HCT116 (cell line): ENCODE results near the gene OASL. TPM values are rescaled to one million over a fixed set of nuclear protein-coding genes. Genes with fewer than 3 reads are reported as not detected.
"Not testable (repeated sequence)": the region's sequence is repeated elsewhere in the genome, so short reads cannot be mapped to it uniquely, and the experiment has no call there.

ENCODE experiments used
- ATAC-seq: fragments of 200-7000 bp; cut with Tn5 transposase; 2 replicates; pipeline ENCODE4 v1.9.1; 2020; ENCODE audit warnings: mild to moderate bottlenecking, moderate library complexity
- BruUV-seq: library from RNA; stranded (reverse); fragments of 400-500 nt; replicated peaks from 2 replicates; lab custom pipeline; 2021; lab: Mats Ljungman, UMichigan
- CTCF ChIA-PET: fragments of 300-600 bp; sonication (Branson Sonifier 250); formaldehyde crosslinking; loops from one replicate; lab custom pipeline; 2021; ENCODE audit warnings: antibody characterized with exemption; lab: Charles Lee
- POLR2A ChIA-PET: fragments of 300-600, 350-600 bp; sonication (Branson Sonifier 250); formaldehyde crosslinking; loops from one replicate; lab custom pipeline; 2021; ENCODE audit warnings: antibody characterized with exemption; lab: Charles Lee
- RAD21 ChIA-PET, 2 experiments: fragments of 300-600 bp; sonication (Branson Sonifier 250); formaldehyde crosslinking; loops; one replicate each; lab custom pipeline; 2023; ENCODE audit warnings: low total read pairs in 2 of 2; ENCODE audit not compliant: uncharacterized antibody in 2 of 2, unreplicated experiment in 2 of 2, low non-redundant PET in 1 of 2; lab: Charles Lee
- DNase-seq: peaks from one replicate; pipeline ENCODE4 v3.0.0-alpha.2; 2010; ENCODE audit warnings: low read depth, low spot score
- H2AFZ ChIP-seq: fragments of 200-600 bp; shearing (Covaris generic), sonication (generic); 2 replicates; pipeline ENCODE4 v1.6.1; 2017; ENCODE audit warnings: low read depth, mixed run types, mixed read lengths, antibody characterized with exemption, low read length; ENCODE audit not compliant: poor library complexity, severe bottlenecking
- H3K27ac ChIP-seq: 2 replicates; pipeline ENCODE4 v1.5.1; 2012; ENCODE audit warnings: low read depth, low read length
- H3K27me3 ChIP-seq: fragments of 200-600 bp; sonication (generic); 2 replicates; pipeline ENCODE4 v1.6.1; 2016; ENCODE audit warnings: mixed run types, low read length, mixed read lengths; ENCODE audit not compliant: insufficient read depth
- H3K36me3 ChIP-seq, 2 experiments: fragments of 200-500 bp in 1 of 2; fragments of 200-600 bp in 1 of 2; sonication (Bioruptor generic) in 1 of 2; sonication (generic) in 1 of 2; 2 replicates each; pipeline versions ENCODE4 v1.5.1 to v1.6.1; 2014 to 2016; ENCODE audit warnings: low read length in 2 of 2, inconsistent platforms in 1 of 2, mixed read lengths in 1 of 2, mixed run types in 1 of 2; ENCODE audit not compliant: insufficient read depth in 2 of 2, control insufficient read depth in 1 of 2
- H3K4me1 ChIP-seq, 2 experiments: fragments of 200-600 bp in 1 of 2; sonication (generic) in 1 of 2; 2 replicates each; pipeline versions ENCODE4 v1.5.1 to v1.6.1; 2012 to 2017; ENCODE audit warnings: low read length in 2 of 2, inconsistent platforms in 1 of 2, mild to moderate bottlenecking in 1 of 2, mixed read lengths in 1 of 2, mixed run types in 1 of 2, moderate library complexity in 1 of 2; ENCODE audit not compliant: insufficient read depth in 2 of 2, control insufficient read depth in 1 of 2
- H3K4me2 ChIP-seq: fragments of 200-600 bp; sonication (generic); 2 replicates; pipeline ENCODE4 v1.6.1; 2017; ENCODE audit warnings: mixed run types, low read length, mixed read lengths
- H3K4me3 ChIP-seq, 2 experiments: fragments of 200-600 bp in 1 of 2; sonication (generic) in 1 of 2; replicated peaks in 1 of 2; 2 replicates each; pipeline ENCODE4 v1.5.1; 2011 to 2016; ENCODE audit warnings: low read length in 2 of 2, control low read depth in 1 of 2, low read depth in 1 of 2, mild to moderate bottlenecking in 1 of 2, mixed read lengths in 1 of 2, mixed run types in 1 of 2
- H3K79me2 ChIP-seq: fragments of 200-600 bp; sonication (generic); 2 replicates; pipeline ENCODE4 v1.6.1; 2017; ENCODE audit warnings: mild to moderate bottlenecking, mixed run types, low read length, moderate library complexity, mixed read lengths; ENCODE audit not compliant: insufficient read depth
- H3K9ac ChIP-seq: fragments of 200-600 bp; sonication (generic); 2 replicates; pipeline ENCODE4 v1.6.1; 2016; ENCODE audit warnings: low read length, mixed read lengths
- H3K9me2 ChIP-seq: fragments of 200-600 bp; sonication (generic), shearing (Covaris generic); 2 replicates; pipeline ENCODE4 v1.6.1; 2017; ENCODE audit warnings: mixed run types, mild to moderate bottlenecking, moderate library complexity; ENCODE audit not compliant: insufficient read depth
- H3K9me3 ChIP-seq, 2 experiments: fragments of 200-500 bp in 1 of 2; fragments of 200-600 bp in 1 of 2; sonication (Bioruptor generic) in 1 of 2; sonication (generic) in 1 of 2; 2 replicates each; pipeline ENCODE4 v1.6.1; 2014 to 2017; ENCODE audit warnings: low read length in 2 of 2, mixed read lengths in 2 of 2, inconsistent platforms in 1 of 2, low read depth in 1 of 2, mild to moderate bottlenecking in 1 of 2, mixed run types in 1 of 2, moderate library complexity in 1 of 2; ENCODE audit not compliant: control insufficient read depth in 1 of 2, insufficient read depth in 1 of 2
- H4K20me1 ChIP-seq: fragments of 200-600 bp; sonication (generic), shearing (Covaris generic); 2 replicates; pipeline ENCODE4 v1.6.1; 2017; ENCODE audit warnings: mixed run types, mild to moderate bottlenecking, moderate library complexity; ENCODE audit not compliant: insufficient read depth
- EGR1 ChIP-seq: IDR thresholded peaks from 2 replicates; pipeline ENCODE4 v1.6.1; 2012; ENCODE audit warnings: low read depth
- ELF1 ChIP-seq: IDR thresholded peaks from 2 replicates; pipeline ENCODE4 v1.6.1; 2012; ENCODE audit warnings: low read depth, borderline replicate concordance
- FOSL1 ChIP-seq: IDR thresholded peaks from 2 replicates; pipeline ENCODE4 v1.6.1; 2012; ENCODE audit warnings: low read depth
- POLR2A ChIP-seq: IDR thresholded peaks from 2 replicates; pipeline ENCODE4 v1.7.0; 2011; ENCODE audit warnings: borderline replicate concordance; ENCODE audit not compliant: insufficient read depth, insufficient read length; ENCODE audit errors: extremely low read depth
- POLR2AphosphoS5 ChIP-seq: IDR thresholded peaks from 2 replicates; pipeline ENCODE4 v1.6.1; 2011; ENCODE audit warnings: mild to moderate bottlenecking, low read depth, low read length, moderate library complexity
- RAD21 ChIP-seq: IDR thresholded peaks from 2 replicates; pipeline ENCODE4 v1.6.1; 2012; ENCODE audit warnings: low read depth, mild to moderate bottlenecking
- SIN3A ChIP-seq: IDR thresholded peaks from 2 replicates; pipeline ENCODE4 v1.6.1; 2012; ENCODE audit warnings: low read depth
- SP1 ChIP-seq: IDR thresholded peaks from 2 replicates; pipeline ENCODE4 v1.6.1; 2012; ENCODE audit warnings: low read depth
- YY1 ChIP-seq: IDR thresholded peaks from 2 replicates; pipeline ENCODE4 v1.6.1; 2011; ENCODE audit warnings: low read length, low read depth, moderate library complexity, mild to moderate bottlenecking; ENCODE audit not compliant: insufficient replicate concordance; ENCODE audit errors: extremely low read depth
- intact Hi-C: fragments of 100-400 bp; cut with micrococcal nuclease; formaldehyde crosslinking; loops from 2 replicates; pipeline ENCODE4 v1.10.0; 2022
- total RNA-seq: library from RNA; stranded (reverse); gene quantifications from one replicate; pipeline ENCODE4 v1.2.1, GENCODE V29; 2021; ENCODE audit not compliant: unreplicated experiment
- TF ChIP-seq, protein P1 (sequence below): IDR thresholded peaks from 2 replicates; pipeline ENCODE4 v1.6.1; 2012
- TF ChIP-seq, protein P2 (sequence below): IDR thresholded peaks from 2 replicates; pipeline ENCODE4 v1.6.1; 2012
- TF ChIP-seq, protein P3 (sequence below), 3 experiments: fragments of 200-600 bp in 1 of 3; sonication (generic) in 1 of 3; IDR thresholded peaks in 2 of 3; conservative IDR thresholded peaks in 1 of 3; 2 replicates each; pipeline ENCODE4 v1.5.1; 2012 to 2017; ENCODE audit warnings: low read depth in 2 of 3, low read length in 2 of 3, antibody characterized with exemption in 1 of 3, borderline replicate concordance in 1 of 3, control low read depth in 1 of 3, mild to moderate bottlenecking in 1 of 3, mixed read lengths in 1 of 3, mixed run types in 1 of 3, moderate library complexity in 1 of 3; ENCODE audit not compliant: insufficient read depth in 1 of 3
- TF ChIP-seq, protein P4 (sequence below): IDR thresholded peaks from 2 replicates; pipeline ENCODE4 v1.6.1; 2012; ENCODE audit warnings: low read depth

Gene OASL
- total RNA-seq, 1 experiment from 2014 or later = 4.1 TPM

- H4K20me1 ChIP-seq = no peaks in the 10 kb centered on the region
- H3K9me2 ChIP-seq = no peaks in the 10 kb centered on the region
- ChIA-PET CTCF (no interaction called here), POLR2A (no interaction called here)
- H3K27me3 ChIP-seq = no peaks in the 10 kb centered on the region
- H3K4me1 ChIP-seq = peaks cover 1 to 8% of the 10 kb centered on the region in 2 experiments; a peak in 3 of 4 replicates
- no peak for DNase-seq
- H2AFZ ChIP-seq = no peak overlapping the region
- no peaks in the 10 kb centered on the region for H3K9me3 ChIP-seq
- H3K4me3 ChIP-seq = no peak overlapping the region
- H3K9ac ChIP-seq = no peak overlapping the region
- BruUV-seq = no TSS peak
- intact Hi-C loops = no loop called here
- H3K79me2 ChIP-seq = no peaks in the 10 kb centered on the region
- no peaks in the 10 kb centered on the region for H3K36me3 ChIP-seq
- TF ChIP-seq POLR2A (no peak), YY1 (no peak), POLR2AphosphoS5 (no peak), FOSL1 (no peak), SIN3A (no peak), SP1 (no peak), RAD21 (no peak), ELF1 (no peak), EGR1 (no peak)
- TF ChIP-seq, protein P1, sequence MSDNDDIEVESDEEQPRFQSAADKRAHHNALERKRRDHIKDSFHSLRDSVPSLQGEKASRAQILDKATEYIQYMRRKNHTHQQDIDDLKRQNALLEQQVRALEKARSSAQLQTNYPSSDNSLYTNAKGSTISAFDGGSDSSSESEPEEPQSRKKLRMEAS = no peak
- TF ChIP-seq, protein P2, sequence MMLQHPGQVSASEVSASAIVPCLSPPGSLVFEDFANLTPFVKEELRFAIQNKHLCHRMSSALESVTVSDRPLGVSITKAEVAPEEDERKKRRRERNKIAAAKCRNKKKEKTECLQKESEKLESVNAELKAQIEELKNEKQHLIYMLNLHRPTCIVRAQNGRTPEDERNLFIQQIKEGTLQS = no peak
- TF ChIP-seq, protein P3, sequence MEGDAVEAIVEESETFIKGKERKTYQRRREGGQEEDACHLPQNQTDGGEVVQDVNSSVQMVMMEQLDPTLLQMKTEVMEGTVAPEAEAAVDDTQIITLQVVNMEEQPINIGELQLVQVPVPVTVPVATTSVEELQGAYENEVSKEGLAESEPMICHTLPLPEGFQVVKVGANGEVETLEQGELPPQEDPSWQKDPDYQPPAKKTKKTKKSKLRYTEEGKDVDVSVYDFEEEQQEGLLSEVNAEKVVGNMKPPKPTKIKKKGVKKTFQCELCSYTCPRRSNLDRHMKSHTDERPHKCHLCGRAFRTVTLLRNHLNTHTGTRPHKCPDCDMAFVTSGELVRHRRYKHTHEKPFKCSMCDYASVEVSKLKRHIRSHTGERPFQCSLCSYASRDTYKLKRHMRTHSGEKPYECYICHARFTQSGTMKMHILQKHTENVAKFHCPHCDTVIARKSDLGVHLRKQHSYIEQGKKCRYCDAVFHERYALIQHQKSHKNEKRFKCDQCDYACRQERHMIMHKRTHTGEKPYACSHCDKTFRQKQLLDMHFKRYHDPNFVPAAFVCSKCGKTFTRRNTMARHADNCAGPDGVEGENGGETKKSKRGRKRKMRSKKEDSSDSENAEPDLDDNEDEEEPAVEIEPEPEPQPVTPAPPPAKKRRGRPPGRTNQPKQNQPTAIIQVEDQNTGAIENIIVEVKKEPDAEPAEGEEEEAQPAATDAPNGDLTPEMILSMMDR (IDR thresholded peaks at IDR 0.05 in 2 of 3, conservative IDR thresholded peaks at IDR 0.05 in 1 of 3; ENCODE audit: borderline replicate concordance in 1 of 3, insufficient read depth in 1 of 3, low read depth in 2 of 3, low read length in 2 of 3) = no peak
- TF ChIP-seq, protein P4, sequence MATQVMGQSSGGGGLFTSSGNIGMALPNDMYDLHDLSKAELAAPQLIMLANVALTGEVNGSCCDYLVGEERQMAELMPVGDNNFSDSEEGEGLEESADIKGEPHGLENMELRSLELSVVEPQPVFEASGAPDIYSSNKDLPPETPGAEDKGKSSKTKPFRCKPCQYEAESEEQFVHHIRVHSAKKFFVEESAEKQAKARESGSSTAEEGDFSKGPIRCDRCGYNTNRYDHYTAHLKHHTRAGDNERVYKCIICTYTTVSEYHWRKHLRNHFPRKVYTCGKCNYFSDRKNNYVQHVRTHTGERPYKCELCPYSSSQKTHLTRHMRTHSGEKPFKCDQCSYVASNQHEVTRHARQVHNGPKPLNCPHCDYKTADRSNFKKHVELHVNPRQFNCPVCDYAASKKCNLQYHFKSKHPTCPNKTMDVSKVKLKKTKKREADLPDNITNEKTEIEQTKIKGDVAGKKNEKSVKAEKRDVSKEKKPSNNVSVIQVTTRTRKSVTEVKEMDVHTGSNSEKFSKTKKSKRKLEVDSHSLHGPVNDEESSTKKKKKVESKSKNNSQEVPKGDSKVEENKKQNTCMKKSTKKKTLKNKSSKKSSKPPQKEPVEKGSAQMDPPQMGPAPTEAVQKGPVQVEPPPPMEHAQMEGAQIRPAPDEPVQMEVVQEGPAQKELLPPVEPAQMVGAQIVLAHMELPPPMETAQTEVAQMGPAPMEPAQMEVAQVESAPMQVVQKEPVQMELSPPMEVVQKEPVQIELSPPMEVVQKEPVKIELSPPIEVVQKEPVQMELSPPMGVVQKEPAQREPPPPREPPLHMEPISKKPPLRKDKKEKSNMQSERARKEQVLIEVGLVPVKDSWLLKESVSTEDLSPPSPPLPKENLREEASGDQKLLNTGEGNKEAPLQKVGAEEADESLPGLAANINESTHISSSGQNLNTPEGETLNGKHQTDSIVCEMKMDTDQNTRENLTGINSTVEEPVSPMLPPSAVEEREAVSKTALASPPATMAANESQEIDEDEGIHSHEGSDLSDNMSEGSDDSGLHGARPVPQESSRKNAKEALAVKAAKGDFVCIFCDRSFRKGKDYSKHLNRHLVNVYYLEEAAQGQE = no peak
- TF ChIP-seq, all 23 proteins: peak for 0
- Histone ChIP-seq H3K4me2 (no peak overlapping the region), H3K27ac (no peak overlapping the region)
- RAD21 ChIA-PET = no interaction called here
- ATAC-seq = no peak
Measured at GRCh38 chr12:121065345-121065744, 26.3 kb upstream of the OASL start.

DNA sequence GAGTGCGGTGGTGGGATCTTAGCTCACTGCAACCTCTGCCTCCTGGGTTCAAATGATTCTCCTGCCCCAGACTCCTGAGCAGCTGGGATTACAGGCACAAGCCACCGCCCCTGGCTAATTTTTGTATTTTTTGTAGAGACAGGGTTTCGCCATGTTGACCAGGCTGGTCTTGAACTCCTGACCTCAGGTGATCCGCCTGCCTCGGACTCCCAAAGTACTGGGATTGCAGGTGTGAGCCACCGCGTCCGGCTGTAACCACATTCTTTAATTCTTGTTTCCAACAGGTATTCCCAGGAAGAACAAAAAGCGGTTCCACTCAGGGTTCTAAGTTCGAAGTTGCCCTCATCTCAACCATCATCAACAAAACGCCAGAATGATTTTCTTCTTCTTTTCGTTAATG, 25.5 kb upstream of the OASL start:
- H3K27ac ChIP-seq, ATAC-seq, H3K9me2 ChIP-seq, H3K27me3 ChIP-seq, H3K9ac ChIP-seq, H4K20me1 ChIP-seq, BruUV-seq, RAD21 ChIA-PET, H3K36me3 ChIP-seq, H3K9me3 ChIP-seq, H3K79me2 ChIP-seq, H3K4me2 ChIP-seq, POLR2A ChIA-PET, H3K4me3 ChIP-seq, DNase-seq, H2AFZ ChIP-seq, CTCF ChIA-PET: not testable (repeated sequence)
- H3K4me1 ChIP-seq = peaks cover 5 to 14% of the 10 kb centered on the region in 2 experiments; a peak in 3 of 4 replicates
- intact Hi-C loops = loop anchor here (5.0 kb wide), 4 partner anchors 33 to 378 kb away; partner anchors contain the start of gene CAMKK2
